ENCODE data around the gene PNMT. TPM values are rescaled to one million over a fixed set of nuclear protein-coding genes. Genes with fewer than 3 reads are reported as not detected.

PNMT gene
- total and polyA plus RNA-seq, 2 of the 13 experiments (the other 11 are each of a cell fraction or from before 2014, with no cell fraction given): 0.25 TPM; not detected in 1

GRCh38 chr17:39636927-39637736 is 31.1 kb upstream of the PNMT start, which contains the start of gene STARD3 (continued):
- TF ChIP-seq ZNF207 (IDR thresholded peaks at IDR 0.05; ENCODE audit: borderline replicate concordance): no peak
- peak; percentile 57 for TF ChIP-seq TEAD3 (CRISPR knock-in tag; optimal IDR thresholded peaks at IDR 0.05; ENCODE audit: borderline replicate concordance)
- TF ChIP-seq ZNF790 (CRISPR knock-in tag; IDR thresholded peaks at IDR 0.05; ENCODE audit: borderline replicate concordance): no peak; the same call in 1 of the 2 replicates
- TF ChIP-seq ZNF251 (CRISPR knock-in tag; IDR thresholded peaks at IDR 0.05): no peak
- TF ChIP-seq MBD4 (IDR thresholded peaks at IDR 0.05; ENCODE audit: borderline replicate concordance, low read length): no peak
- TF ChIP-seq, protein P1, sequence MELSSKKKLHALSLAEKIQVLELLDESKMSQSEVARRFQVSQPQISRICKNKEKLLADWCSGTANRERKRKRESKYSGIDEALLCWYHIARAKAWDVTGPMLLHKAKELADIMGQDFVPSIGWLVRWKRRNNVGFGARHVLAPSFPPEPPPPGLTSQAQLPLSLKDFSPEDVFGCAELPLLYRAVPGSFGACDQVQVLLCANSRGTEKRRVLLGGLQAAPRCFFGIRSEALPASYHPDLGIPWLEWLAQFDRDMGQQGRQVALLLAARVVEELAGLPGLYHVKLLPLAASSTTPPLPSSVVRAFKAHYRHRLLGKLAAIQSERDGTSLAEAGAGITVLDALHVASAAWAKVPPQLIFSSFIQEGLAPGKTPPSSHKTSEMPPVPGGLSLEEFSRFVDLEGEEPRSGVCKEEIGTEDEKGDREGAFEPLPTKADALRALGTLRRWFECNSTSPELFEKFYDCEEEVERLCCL (CRISPR knock-in tag; IDR thresholded peaks at IDR 0.05; ENCODE audit: borderline replicate concordance): peak; percentile 34; the same call in 1 of the 2 replicates
- no peak; the same call in 1 of the 2 replicates for TF ChIP-seq TFDP1 (CRISPR knock-in tag; IDR thresholded peaks at IDR 0.05; ENCODE audit: borderline replicate concordance)
- TF ChIP-seq, protein P2, sequence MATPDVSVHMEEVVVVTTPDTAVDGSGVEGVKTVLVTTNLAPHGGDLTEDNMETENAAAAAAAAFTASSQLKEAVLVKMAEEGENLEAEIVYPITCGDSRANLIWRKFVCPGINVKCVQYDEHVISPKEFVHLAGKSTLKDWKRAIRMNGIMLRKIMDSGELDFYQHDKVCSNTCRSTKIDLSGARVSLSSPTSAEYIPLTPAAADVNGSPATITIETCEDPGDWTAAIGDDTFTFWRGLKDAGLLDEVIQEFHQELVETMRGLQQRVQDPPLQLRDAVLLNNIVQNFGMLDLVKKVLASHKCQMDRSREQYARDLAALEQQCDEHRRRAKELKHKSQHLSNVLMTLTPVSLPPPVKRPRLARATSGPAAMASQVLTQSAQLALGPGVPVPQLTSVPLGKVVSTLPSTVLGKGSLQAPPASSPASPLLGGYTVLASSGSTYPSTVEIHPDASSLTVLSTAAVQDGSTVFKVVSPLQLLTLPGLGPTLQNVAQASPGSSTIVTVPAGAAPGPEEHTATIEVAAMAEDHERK (CRISPR knock-in tag; IDR thresholded peaks at IDR 0.05; ENCODE audit: low read depth): no peak
- TF ChIP-seq ZNF577 (CRISPR knock-in tag; IDR thresholded peaks at IDR 0.05; ENCODE audit: borderline replicate concordance, low read depth): no peak
- TF ChIP-seq, protein P3, sequence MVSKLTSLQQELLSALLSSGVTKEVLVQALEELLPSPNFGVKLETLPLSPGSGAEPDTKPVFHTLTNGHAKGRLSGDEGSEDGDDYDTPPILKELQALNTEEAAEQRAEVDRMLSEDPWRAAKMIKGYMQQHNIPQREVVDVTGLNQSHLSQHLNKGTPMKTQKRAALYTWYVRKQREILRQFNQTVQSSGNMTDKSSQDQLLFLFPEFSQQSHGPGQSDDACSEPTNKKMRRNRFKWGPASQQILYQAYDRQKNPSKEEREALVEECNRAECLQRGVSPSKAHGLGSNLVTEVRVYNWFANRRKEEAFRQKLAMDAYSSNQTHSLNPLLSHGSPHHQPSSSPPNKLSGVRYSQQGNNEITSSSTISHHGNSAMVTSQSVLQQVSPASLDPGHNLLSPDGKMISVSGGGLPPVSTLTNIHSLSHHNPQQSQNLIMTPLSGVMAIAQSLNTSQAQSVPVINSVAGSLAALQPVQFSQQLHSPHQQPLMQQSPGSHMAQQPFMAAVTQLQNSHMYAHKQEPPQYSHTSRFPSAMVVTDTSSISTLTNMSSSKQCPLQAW (CRISPR knock-in tag; IDR thresholded peaks at IDR 0.05): no peak; the same call in 1 of the 2 replicates
- no peak for TF ChIP-seq MATR3 (CRISPR knock-in tag; IDR thresholded peaks at IDR 0.05)
- TF ChIP-seq IRF2 (CRISPR knock-in tag; IDR thresholded peaks at IDR 0.05): peak; percentile 71
- TF ChIP-seq ZNF354B (CRISPR knock-in tag; IDR thresholded peaks at IDR 0.05): no peak
- 0 out of 2 replicates have a peak, but pooled peaks have one; percentile 69 for TF ChIP-seq WIZ (CRISPR knock-in tag; IDR thresholded peaks at IDR 0.05)
- TF ChIP-seq SRSF9 (IDR thresholded peaks at IDR 0.05; ENCODE audit: borderline replicate concordance, insufficient read depth, low read depth, low read length, poor library complexity, severe bottlenecking): no peak
- peak; percentile 29; the same call in 1 of the 2 replicates for TF ChIP-seq ZFP1 (CRISPR knock-in tag; IDR thresholded peaks at IDR 0.05)
- TF ChIP-seq JUND (CRISPR knock-in tag; IDR thresholded peaks at IDR 0.05): no peak
- TF ChIP-seq NFYB (CRISPR knock-in tag; IDR thresholded peaks at IDR 0.05): peak; percentile 47
- TF ChIP-seq ZNF512 (CRISPR knock-in tag; IDR thresholded peaks at IDR 0.05): no peak
- TF ChIP-seq ZNF12 (CRISPR knock-in tag; IDR thresholded peaks at IDR 0.05): 0 out of 2 replicates have a peak, but pooled peaks have one; percentile 55
